ENCODE measurements around the gene GPRC5C.

The GPRC5C gene

GRCh38 chr17:74415608-74416396 lies 16.1 kb upstream of the GPRC5C start:
- no peak for TF ChIP-seq CTCF (IDR thresholded peaks at IDR 0.05; ENCODE audit: insufficient read depth, low read depth, low read length, missing control alignments)
- no peak overlapping the region for H3K4me3 ChIP-seq (ENCODE audit: low read depth, low read length)
- DNase-seq (ENCODE audit: low read depth), result no peak

GRCh38 chr17:74417178-74418045 lies 14.5 kb upstream of the GPRC5C start:
- peak; percentile 27 for DNase-seq (ENCODE audit: low read depth)
- no peak overlapping the region for H3K4me3 ChIP-seq (ENCODE audit: low read depth, low read length)
- no peak for TF ChIP-seq CTCF (IDR thresholded peaks at IDR 0.05; ENCODE audit: insufficient read depth, low read depth, low read length, missing control alignments)

- no peak for TF ChIP-seq CTCF (IDR thresholded peaks at IDR 0.05; ENCODE audit: insufficient read depth, low read depth, low read length, missing control alignments)
- no peak for DNase-seq (ENCODE audit: low read depth)
- no peak overlapping the region for H3K4me3 ChIP-seq (ENCODE audit: low read depth, low read length)
Measured at GRCh38 chr17:74419928-74420411, 11.9 kb upstream of the GPRC5C start.

GRCh38 chr17:74424117-74424516 lies 7.8 kb upstream of the GPRC5C start:
- DNase-seq (ENCODE audit: low read depth), result no peak
- no peak for TF ChIP-seq CTCF (IDR thresholded peaks at IDR 0.05; ENCODE audit: insufficient read depth, low read depth, low read length, missing control alignments)
- H3K4me3 ChIP-seq (ENCODE audit: low read depth, low read length), result no peak overlapping the region

GRCh38 chr17:74424657-74425056 lies 7.2 kb upstream of the GPRC5C start:
- no peak overlapping the region for H3K4me3 ChIP-seq (ENCODE audit: low read depth, low read length)
- no peak for TF ChIP-seq CTCF (IDR thresholded peaks at IDR 0.05; ENCODE audit: insufficient read depth, low read depth, low read length, missing control alignments)
- no peak for DNase-seq (ENCODE audit: low read depth)

GRCh38 chr17:74426551-74427047 lies 5.3 kb upstream of the GPRC5C start:
- H3K4me3 ChIP-seq (ENCODE audit: low read depth, low read length), result no peak overlapping the region
- DNase-seq (ENCODE audit: low read depth), result no peak
- TF ChIP-seq CTCF (IDR thresholded peaks at IDR 0.05; ENCODE audit: insufficient read depth, low read depth, low read length, missing control alignments), result no peak
